Suppressor macrophage (primary cell): ENCODE measurements around the gene PSENEN.
"Not testable (repeated sequence)": the region's sequence is repeated elsewhere in the genome, so short reads cannot be mapped to it uniquely, and the experiment has no call there.

Experiments
- DNase-seq, 4 experiments: peaks; one replicate each; pipeline ENCODE4 v3.0.0-alpha.2; 2020 to 2022

PSENEN gene

DNA sequence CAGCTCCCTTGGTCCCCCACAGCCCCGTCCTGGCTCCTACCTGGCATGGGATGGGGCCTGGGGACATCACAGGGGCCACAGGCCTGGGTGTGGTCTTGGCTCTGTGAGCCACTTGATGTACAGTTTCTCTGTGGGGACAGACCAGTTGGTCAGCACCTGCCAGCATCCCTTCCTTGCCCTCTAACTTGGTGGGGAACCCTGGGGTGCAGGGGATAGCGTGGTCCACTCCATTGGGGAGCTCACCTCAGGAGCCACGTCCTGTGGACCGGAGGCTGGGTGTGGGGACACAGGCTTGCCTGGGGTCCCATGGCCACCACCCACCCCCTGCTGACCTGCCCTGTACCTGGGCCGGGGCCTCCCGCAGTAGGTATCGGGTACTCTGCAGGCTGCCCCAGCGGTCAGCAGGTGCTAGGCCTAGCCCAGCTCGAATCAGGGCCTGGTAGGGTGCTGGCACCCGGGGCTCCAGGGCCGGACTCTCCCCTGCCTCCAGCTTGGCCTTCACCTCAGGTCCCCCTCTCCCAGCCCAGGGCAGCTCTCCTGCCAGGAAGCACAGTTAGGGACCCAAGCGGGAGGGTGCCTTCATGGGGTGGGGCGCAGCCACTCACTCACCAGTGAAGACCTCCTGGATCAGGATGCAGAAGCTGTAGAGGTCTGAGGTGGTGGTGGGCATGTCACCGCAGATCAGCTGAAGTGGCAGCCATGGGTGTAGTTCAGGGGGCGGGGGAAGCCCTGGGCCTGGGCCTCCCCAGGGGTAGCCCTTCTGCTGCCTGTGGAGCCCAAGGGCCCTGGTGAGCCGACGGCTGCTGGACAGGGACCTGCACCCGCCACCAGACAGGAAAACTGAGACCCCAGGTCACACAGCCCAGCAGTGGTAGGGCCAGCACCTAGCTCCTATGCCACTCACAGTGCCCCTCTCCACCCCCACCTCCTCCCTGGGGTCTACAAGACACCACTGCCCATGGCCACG is 44.8 kb downstream of the PSENEN start:
- DNase-seq = no peak

DNA sequence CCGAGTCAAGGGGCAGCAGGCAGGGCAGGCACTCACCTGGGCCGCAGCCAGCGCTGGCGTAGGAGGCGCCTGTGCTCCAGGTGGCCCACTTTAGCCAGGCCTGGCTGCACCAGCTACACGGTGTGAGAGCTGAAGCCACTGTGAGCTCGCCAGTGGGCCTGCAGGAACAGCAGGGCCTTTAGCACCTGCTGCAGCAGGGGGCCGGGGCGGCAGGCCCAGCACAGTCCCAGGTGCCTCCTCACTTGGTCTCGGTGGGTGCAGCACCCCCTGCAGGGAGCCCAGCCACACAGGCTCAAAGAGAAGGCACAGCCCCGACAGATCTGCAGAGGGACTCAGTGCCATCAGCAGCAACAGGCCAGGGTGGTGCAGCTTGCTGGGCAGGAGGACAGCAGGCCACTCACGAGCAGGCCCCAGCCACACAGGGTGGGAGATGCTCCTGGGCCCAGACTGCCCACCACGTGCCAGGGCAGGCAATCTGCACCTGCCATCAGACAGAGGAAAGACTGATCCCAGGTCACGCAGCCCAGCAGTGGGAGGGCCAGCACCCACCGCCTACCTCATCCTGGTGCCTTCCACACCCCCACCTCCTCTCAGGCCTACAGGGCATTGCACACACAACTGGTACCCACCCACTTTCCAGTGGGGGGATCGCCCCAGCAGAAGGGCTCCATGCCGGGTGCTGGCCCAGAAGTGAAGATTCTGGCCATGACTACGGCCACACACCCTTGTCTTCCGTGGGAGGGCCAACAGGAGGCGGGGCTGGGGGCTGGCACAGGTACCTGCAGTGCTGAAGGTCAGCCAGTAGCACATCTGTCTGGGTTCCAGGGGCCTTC is 45.7 kb downstream of the PSENEN start:
- no peak for DNase-seq

DNA sequence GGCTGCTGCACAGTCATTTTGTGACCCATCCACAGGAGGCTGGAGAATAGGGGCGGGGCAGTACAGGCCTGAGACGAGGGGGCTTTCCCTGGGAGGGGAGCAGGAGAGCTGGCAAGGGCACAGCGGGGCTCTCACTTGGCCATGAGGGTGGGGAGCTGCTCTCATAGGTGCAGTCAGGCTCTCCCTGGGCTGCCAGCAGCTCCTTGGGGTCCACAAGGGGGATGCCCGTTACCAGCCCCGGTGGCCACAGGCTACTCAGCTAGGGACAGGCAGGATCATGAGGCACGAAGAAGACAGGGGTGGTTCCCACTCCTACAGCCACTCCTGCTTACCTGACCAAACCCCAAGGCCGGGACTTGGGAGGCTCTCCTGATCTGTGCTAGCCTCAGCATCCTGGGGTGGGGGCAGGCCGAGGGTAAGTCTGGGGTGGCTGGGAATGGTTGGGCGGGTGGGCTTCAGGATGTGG is 46.4 kb downstream of the PSENEN start:
- no peak for DNase-seq

DNA sequence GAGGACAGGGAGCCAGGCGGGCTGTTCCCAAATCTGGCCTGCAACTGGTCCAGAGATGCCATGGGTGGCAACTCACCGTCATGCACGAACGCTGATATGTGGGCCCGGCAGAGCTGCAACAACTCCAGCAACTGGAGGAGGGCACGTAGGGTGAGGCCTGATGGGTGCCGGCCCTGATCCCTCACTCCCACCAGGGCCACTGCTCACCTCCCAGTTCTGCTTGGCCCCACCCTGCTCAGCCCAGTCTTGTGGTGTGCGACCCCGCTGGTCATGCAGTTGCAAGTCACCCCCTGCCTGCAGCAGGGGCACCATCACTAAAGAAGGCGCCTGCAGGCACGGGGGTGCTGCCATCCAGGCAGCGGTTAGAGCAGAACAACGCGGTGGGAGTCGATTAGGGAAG is 46.9 kb downstream of the PSENEN start:
- DNase-seq = no peak

DNA sequence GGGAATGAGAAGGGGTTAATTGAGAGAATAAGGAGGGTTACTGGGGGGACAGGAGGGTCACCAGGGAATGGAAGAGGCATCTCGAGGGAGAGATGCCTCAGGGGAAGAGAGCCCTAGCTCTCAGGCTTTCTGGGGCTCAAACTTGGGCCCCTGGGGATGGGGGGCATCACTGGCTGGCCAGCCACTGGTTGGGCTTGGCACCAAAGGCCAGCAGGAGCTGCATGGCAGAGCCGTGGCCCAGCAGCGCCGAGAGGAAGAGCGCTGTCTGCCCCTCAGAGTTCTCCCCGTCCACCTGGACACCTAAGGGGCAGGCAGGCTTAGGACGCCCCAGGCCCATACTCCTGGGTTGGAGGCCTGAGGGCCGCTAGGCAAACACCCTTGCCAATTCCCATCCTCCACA is 47.4 kb downstream of the PSENEN start:
- no peak for DNase-seq

DNA sequence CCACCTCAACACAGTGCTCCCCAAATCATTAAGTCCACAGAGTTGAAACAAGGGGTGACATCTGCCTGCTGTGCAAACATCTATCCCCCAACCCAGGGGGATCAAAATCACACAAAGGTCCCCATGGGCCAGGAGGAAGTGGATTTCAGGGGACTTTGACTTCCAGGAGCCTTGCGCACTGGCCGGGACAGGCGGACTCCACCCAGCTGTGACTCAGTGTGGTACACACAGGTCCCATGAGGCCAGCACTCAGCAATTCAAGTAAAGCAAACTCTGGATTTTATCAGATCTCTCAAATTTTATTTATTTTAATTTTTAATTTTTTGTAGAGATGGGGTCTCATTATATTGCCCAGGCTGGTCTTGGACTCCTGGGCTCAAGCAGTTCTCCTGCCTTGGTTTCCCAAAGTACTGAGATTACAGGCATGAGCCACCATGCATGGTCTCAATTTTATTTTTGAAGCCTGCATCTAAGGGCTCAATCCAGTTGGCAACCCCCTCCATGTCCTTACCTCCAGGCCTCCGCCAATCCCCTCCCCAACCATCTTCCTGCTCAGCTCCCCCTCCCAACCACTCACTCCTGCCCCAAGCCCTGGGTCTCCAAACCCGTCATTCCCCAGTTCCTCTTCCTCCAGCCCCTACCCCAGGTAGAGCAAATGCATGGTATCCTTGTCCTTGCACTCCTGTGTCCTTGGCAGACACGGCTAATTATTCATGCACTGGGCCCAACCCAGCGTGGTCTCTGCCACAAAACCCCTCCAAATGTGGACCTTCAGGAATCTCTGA is 48.1 kb downstream of the PSENEN start:
- DNase-seq = peak in 1 of 4 experiments; percentile 11

DNA sequence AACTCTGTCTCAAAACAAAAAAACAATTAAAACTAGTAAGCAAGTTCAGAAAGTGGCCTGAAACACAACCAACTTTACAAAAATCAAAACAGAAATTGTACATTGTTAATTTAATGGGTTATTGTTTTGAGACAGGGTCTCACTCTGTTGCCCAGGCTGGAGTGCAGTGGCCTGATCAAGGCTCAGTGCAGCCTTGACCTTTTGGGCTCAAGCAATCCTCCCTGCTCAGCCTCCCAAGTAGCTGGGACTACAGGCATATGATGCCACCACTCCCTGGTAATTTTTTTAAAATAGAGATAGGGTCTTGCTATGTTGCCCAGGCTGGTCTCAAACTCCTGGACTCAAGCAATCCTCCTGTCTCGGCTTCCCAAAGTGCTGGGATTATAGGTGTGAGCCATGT is 50.1 kb downstream of the PSENEN start:
- not testable (repeated sequence) for DNase-seq
